Measurements from ENCODE around the gene KREMEN2. TPM values are rescaled to one million over a fixed set of nuclear protein-coding genes. Genes with fewer than 3 reads are reported as not detected.

Gene KREMEN2
- total RNA-seq, 1 donor from 2014 or later = 8.0 TPM

GRCh38 chr16:2985462-2985861 is 21.4 kb downstream of the KREMEN2 start:
- peaks cover 10% of the 10 kb centered on the region for H3K27me3 Mint-ChIP-seq (ENCODE audit: low read depth, unreplicated experiment)
- FAIRE-seq = no peak
- H3K9me3 Mint-ChIP-seq (ENCODE audit: unreplicated experiment) = no peaks in the 10 kb centered on the region
- Histone ChIP-seq H3K9me3 (ENCODE audit: insufficient read depth, low read depth, low read length) (no peaks in the 10 kb centered on the region), H3K9ac (ENCODE audit: low read length) (no peak overlapping the region), H3K27me3 (ENCODE audit: insufficient read depth, low read length) (peaks cover 6% of the 10 kb centered on the region), H3K27ac (ENCODE audit: low read depth, low read length) (no peak overlapping the region), H3K4me2 (ENCODE audit: low read length) (no peak overlapping the region), H3K4me3 (ENCODE audit: insufficient read depth, low read depth, low read length) (no peak overlapping the region), H3K79me2 (ENCODE audit: insufficient read depth, low read length) (no peaks in the 10 kb centered on the region), H4K20me1 (ENCODE audit: insufficient read depth, low read length) (no peaks in the 10 kb centered on the region), H2AFZ (ENCODE audit: low read depth, low read length) (no peak overlapping the region), H3K36me3 (ENCODE audit: insufficient read depth, low read length) (no peaks in the 10 kb centered on the region), H3K4me1 (ENCODE audit: insufficient read depth, low read length) (peaks cover 12% of the 10 kb centered on the region)
- H3K36me3 Mint-ChIP-seq (ENCODE audit: low read depth, unreplicated experiment) = no peaks in the 10 kb centered on the region
- TF ChIP-seq CTCF (IDR thresholded peaks at IDR 0.05; ENCODE audit: insufficient read depth, low read depth, low read length) (no peak), EZH2 (IDR thresholded peaks at IDR 0.05; ENCODE audit: insufficient read depth, low read length) (no peak)
- no peak for DNase-seq (ENCODE audit: low read depth)
- H3K4me3 Mint-ChIP-seq (ENCODE audit: unreplicated experiment) = no peak overlapping the region
- H3K27ac Mint-ChIP-seq (ENCODE audit: unreplicated experiment) = no peak overlapping the region
- peaks cover 3% of the 10 kb centered on the region for H3K4me1 Mint-ChIP-seq (ENCODE audit: low read depth, unreplicated experiment)

- peaks cover 8% of the 10 kb centered on the region for H3K4me1 ChIP-seq (ENCODE audit: insufficient read depth, low read length)
- peaks cover 3% of the 10 kb centered on the region for H3K4me1 Mint-ChIP-seq (ENCODE audit: low read depth, unreplicated experiment)
- TF ChIP-seq CTCF (IDR thresholded peaks at IDR 0.05; ENCODE audit: insufficient read depth, low read depth, low read length) = no peak
- no peak for TF ChIP-seq EZH2 (IDR thresholded peaks at IDR 0.05; ENCODE audit: insufficient read depth, low read length)
- no peak overlapping the region for H3K27ac Mint-ChIP-seq (ENCODE audit: unreplicated experiment)
- DNase-seq (ENCODE audit: low read depth) = no peak
- no peak overlapping the region for H3K4me3 Mint-ChIP-seq (ENCODE audit: unreplicated experiment)
- H2AFZ ChIP-seq (ENCODE audit: low read depth, low read length) = no peak overlapping the region
- no peak overlapping the region for H3K4me3 ChIP-seq (ENCODE audit: insufficient read depth, low read depth, low read length)
- H3K27ac ChIP-seq (ENCODE audit: low read depth, low read length) = no peak overlapping the region
- no peaks in the 10 kb centered on the region for H3K36me3 Mint-ChIP-seq (ENCODE audit: low read depth, unreplicated experiment)
- H3K36me3 ChIP-seq (ENCODE audit: insufficient read depth, low read length) = no peaks in the 10 kb centered on the region
- FAIRE-seq = no peak
- H3K9ac ChIP-seq (ENCODE audit: low read length) = no peak overlapping the region
- peaks cover 6% of the 10 kb centered on the region for H3K27me3 ChIP-seq (ENCODE audit: insufficient read depth, low read length)
- no peak overlapping the region for H3K4me2 ChIP-seq (ENCODE audit: low read length)
- no peaks in the 10 kb centered on the region for H3K9me3 ChIP-seq (ENCODE audit: insufficient read depth, low read depth, low read length)
- H4K20me1 ChIP-seq (ENCODE audit: insufficient read depth, low read length) = no peaks in the 10 kb centered on the region
- no peaks in the 10 kb centered on the region for H3K79me2 ChIP-seq (ENCODE audit: insufficient read depth, low read length)
- peaks cover 15% of the 10 kb centered on the region for H3K27me3 Mint-ChIP-seq (ENCODE audit: low read depth, unreplicated experiment)
- no peaks in the 10 kb centered on the region for H3K9me3 Mint-ChIP-seq (ENCODE audit: unreplicated experiment)
These were observed 21.8 kb downstream of the KREMEN2 start for GRCh38 chr16:2985893-2986355.

- no peak overlapping the region for H3K4me3 ChIP-seq (ENCODE audit: insufficient read depth, low read depth, low read length)
- no peaks in the 10 kb centered on the region for H3K79me2 ChIP-seq (ENCODE audit: insufficient read depth, low read length)
- TF ChIP-seq CTCF (IDR thresholded peaks at IDR 0.05; ENCODE audit: insufficient read depth, low read depth, low read length) = no peak
- TF ChIP-seq EZH2 (IDR thresholded peaks at IDR 0.05; ENCODE audit: insufficient read depth, low read length) = no peak
- no peaks in the 10 kb centered on the region for H3K9me3 ChIP-seq (ENCODE audit: insufficient read depth, low read depth, low read length)
- H3K4me2 ChIP-seq (ENCODE audit: low read length) = no peak overlapping the region
- H3K27ac ChIP-seq (ENCODE audit: low read depth, low read length) = no peak overlapping the region
- H3K9me3 Mint-ChIP-seq (ENCODE audit: unreplicated experiment) = no peaks in the 10 kb centered on the region
- H3K36me3 Mint-ChIP-seq (ENCODE audit: low read depth, unreplicated experiment) = no peaks in the 10 kb centered on the region
- H3K4me3 Mint-ChIP-seq (ENCODE audit: unreplicated experiment) = no peak overlapping the region
- H2AFZ ChIP-seq (ENCODE audit: low read depth, low read length) = no peak overlapping the region
- H3K4me1 ChIP-seq (ENCODE audit: insufficient read depth, low read length) = no peaks in the 10 kb centered on the region
- no peaks in the 10 kb centered on the region for H3K36me3 ChIP-seq (ENCODE audit: insufficient read depth, low read length)
- no peak for DNase-seq (ENCODE audit: low read depth)
- peaks cover 2% of the 10 kb centered on the region for H3K4me1 Mint-ChIP-seq (ENCODE audit: low read depth, unreplicated experiment)
- FAIRE-seq = no peak
- no peaks in the 10 kb centered on the region for H4K20me1 ChIP-seq (ENCODE audit: insufficient read depth, low read length)
- no peak overlapping the region for H3K27ac Mint-ChIP-seq (ENCODE audit: unreplicated experiment)
- H3K27me3 ChIP-seq (ENCODE audit: insufficient read depth, low read length) = peaks cover 6% of the 10 kb centered on the region
- peaks cover 17% of the 10 kb centered on the region for H3K27me3 Mint-ChIP-seq (ENCODE audit: low read depth, unreplicated experiment)
- H3K9ac ChIP-seq (ENCODE audit: low read length) = no peak overlapping the region
These were observed 22.6 kb downstream of the KREMEN2 start for GRCh38 chr16:2986623-2987188.
